ENCODE measurements around the gene ACTN1. TPM values are rescaled to one million over a fixed set of nuclear protein-coding genes. Genes with fewer than 3 reads are reported as not detected.
"Not testable (repeated sequence)": the region's sequence is repeated elsewhere in the genome, so short reads cannot be mapped to it uniquely, and the experiment has no call there.

The ACTN1 gene
- total RNA-seq, 2 donors from 2014 or later = 106 to 185 TPM

- no peak overlapping the region for H3K9ac ChIP-seq (ENCODE audit: low read depth in 2 of 2, low read length in 2 of 2)
- intact Hi-C loops (cut with DNase I) = no loop called here
- H3K4me3 ChIP-seq = no peak overlapping the region
- no peak overlapping the region for H3K27ac ChIP-seq
- TF ChIP-seq CTCF (IDR thresholded peaks at IDR 0.05) = no peak
- H3K4me1 ChIP-seq = no peaks in the 10 kb centered on the region
- H3K36me3 ChIP-seq = no peaks in the 10 kb centered on the region
- DNase-seq = no peak
- no peaks in the 10 kb centered on the region for H3K27me3 ChIP-seq
- no peaks in the 10 kb centered on the region for H3K9me3 ChIP-seq
These were observed 124.7 kb downstream of the ACTN1 start for GRCh38 chr14:68854421-68854820.

- Histone ChIP-seq H3K27ac (no peak overlapping the region), H3K36me3 (no peaks in the 10 kb centered on the region), H3K9me3 (no peaks in the 10 kb centered on the region), H3K4me1 (no peaks in the 10 kb centered on the region), H3K4me3 (no peak overlapping the region), H3K9ac (ENCODE audit: low read depth in 2 of 2, low read length in 2 of 2) (no peak overlapping the region), H3K27me3 (no peaks in the 10 kb centered on the region)
- TF ChIP-seq CTCF (IDR thresholded peaks at IDR 0.05) = no peak
- DNase-seq = no peak
- intact Hi-C loops (cut with DNase I) = no loop called here
These were observed 125.4 kb downstream of the ACTN1 start for GRCh38 chr14:68853749-68854148.

- H3K27me3 ChIP-seq; H3K27ac ChIP-seq; intact Hi-C loops (cut with DNase I); H3K4me1 ChIP-seq; H3K9ac ChIP-seq (ENCODE audit: low read depth in 2 of 2, low read length in 2 of 2); H3K4me3 ChIP-seq; H3K36me3 ChIP-seq; DNase-seq; H3K9me3 ChIP-seq: not testable (repeated sequence)
These were observed 126.6 kb downstream of the ACTN1 start for GRCh38 chr14:68852493-68852892.

GRCh38 chr14:68851078-68851477 is 128.0 kb downstream of the ACTN1 start:
- intact Hi-C loops (cut with DNase I) = no loop called here
- H3K9ac ChIP-seq (ENCODE audit: low read depth in 2 of 2, low read length in 2 of 2) = no peak overlapping the region
- DNase-seq = no peak
- H3K27ac ChIP-seq = no peak overlapping the region
- no peaks in the 10 kb centered on the region for H3K27me3 ChIP-seq
- TF ChIP-seq CTCF (IDR thresholded peaks at IDR 0.05) = no peak
- H3K9me3 ChIP-seq = no peaks in the 10 kb centered on the region
- H3K36me3 ChIP-seq = no peaks in the 10 kb centered on the region
- H3K4me3 ChIP-seq = no peak overlapping the region
- H3K4me1 ChIP-seq = no peaks in the 10 kb centered on the region

- Histone ChIP-seq H3K9me3 (no peaks in the 10 kb centered on the region), H3K36me3 (no peaks in the 10 kb centered on the region), H3K27me3 (no peaks in the 10 kb centered on the region), H3K4me3 (no peak overlapping the region), H3K27ac (no peak overlapping the region), H3K9ac (ENCODE audit: low read depth in 2 of 2, low read length in 2 of 2) (no peak overlapping the region), H3K4me1 (no peaks in the 10 kb centered on the region)
- intact Hi-C loops (cut with DNase I) = no loop called here
- DNase-seq = no peak
- TF ChIP-seq CTCF (IDR thresholded peaks at IDR 0.05) = no peak
These were observed 129.7 kb downstream of the ACTN1 start for GRCh38 chr14:68849416-68849815.

- no peaks in the 10 kb centered on the region for H3K27me3 ChIP-seq
- no peak overlapping the region for H3K4me3 ChIP-seq
- H3K9me3 ChIP-seq = no peaks in the 10 kb centered on the region
- no peak for TF ChIP-seq CTCF (IDR thresholded peaks at IDR 0.05)
- H3K36me3 ChIP-seq = no peaks in the 10 kb centered on the region
- H3K27ac ChIP-seq = no peak overlapping the region
- no peak for DNase-seq
- intact Hi-C loops (cut with DNase I) = no loop called here
- no peak overlapping the region for H3K9ac ChIP-seq (ENCODE audit: low read depth in 2 of 2, low read length in 2 of 2)
- no peaks in the 10 kb centered on the region for H3K4me1 ChIP-seq
These were observed 130.8 kb downstream of the ACTN1 start for GRCh38 chr14:68848253-68848652.

- intact Hi-C loops (cut with DNase I); H3K27me3 ChIP-seq; DNase-seq; H3K9ac ChIP-seq (ENCODE audit: low read depth in 2 of 2, low read length in 2 of 2); H3K9me3 ChIP-seq; H3K4me1 ChIP-seq; H3K4me3 ChIP-seq; H3K36me3 ChIP-seq; H3K27ac ChIP-seq: not testable (repeated sequence)
These were observed 131.5 kb downstream of the ACTN1 start for GRCh38 chr14:68847640-68848039.
